ENCODE results near the gene WFDC1.

WFDC1 gene

GRCh38 chr16:84348386-84348888, 53.8 kb downstream of the WFDC1 start:
- DNase-seq (ENCODE audit: extremely low read depth, insufficient read length): no peak
- TF ChIP-seq CTCF (IDR thresholded peaks at IDR 0.05; ENCODE audit: insufficient read depth, low read length, poor library complexity, severe bottlenecking): no peak

GRCh38 chr16:84349862-84350684, 55.4 kb downstream of the WFDC1 start:
- DNase-seq (ENCODE audit: extremely low read depth, insufficient read length): no peak
- TF ChIP-seq CTCF (IDR thresholded peaks at IDR 0.05; ENCODE audit: insufficient read depth, low read length, poor library complexity, severe bottlenecking): no peak
- no peaks in the 10 kb centered on the region; the same call in 1 of the 2 replicates for H3K27me3 ChIP-seq (replicated peaks; ENCODE audit: control insufficient read depth, insufficient read depth, low read length)

More at GRCh38 chr16:84348386-84348888, 53.8 kb downstream of the WFDC1 start:
- Histone ChIP-seq H3K27me3 (replicated peaks; ENCODE audit: control insufficient read depth, insufficient read depth, low read length) (no peaks in the 10 kb centered on the region; the same call in 1 of the 2 replicates), H3K4me3 (replicated peaks; ENCODE audit: low read depth, low read length) (no peak overlapping the region), H3K36me3 (ENCODE audit: control insufficient read depth, insufficient read depth, low read length) (no peaks in the 10 kb centered on the region)

GRCh38 chr16:84350685-84351400, 56.2 kb downstream of the WFDC1 start:
- Histone ChIP-seq H3K4me3 (replicated peaks; ENCODE audit: low read depth, low read length) (no peak overlapping the region), H3K27me3 (replicated peaks; ENCODE audit: control insufficient read depth, insufficient read depth, low read length) (no peaks in the 10 kb centered on the region), H3K36me3 (ENCODE audit: control insufficient read depth, insufficient read depth, low read length) (no peaks in the 10 kb centered on the region)
- no peak for DNase-seq (ENCODE audit: extremely low read depth, insufficient read length)
- no peak for TF ChIP-seq CTCF (IDR thresholded peaks at IDR 0.05; ENCODE audit: insufficient read depth, low read length, poor library complexity, severe bottlenecking)

More at GRCh38 chr16:84349862-84350684, 55.4 kb downstream of the WFDC1 start:
- Histone ChIP-seq H3K4me3 (replicated peaks; ENCODE audit: low read depth, low read length) (no peak overlapping the region), H3K36me3 (ENCODE audit: control insufficient read depth, insufficient read depth, low read length) (no peaks in the 10 kb centered on the region)

- TF ChIP-seq CTCF (IDR thresholded peaks at IDR 0.05; ENCODE audit: insufficient read depth, low read length, poor library complexity, severe bottlenecking): no peak
- Histone ChIP-seq H3K4me3 (replicated peaks; ENCODE audit: low read depth, low read length) (no peak overlapping the region), H3K36me3 (ENCODE audit: control insufficient read depth, insufficient read depth, low read length) (no peaks in the 10 kb centered on the region), H3K27me3 (replicated peaks; ENCODE audit: control insufficient read depth, insufficient read depth, low read length) (no peaks in the 10 kb centered on the region)
- no peak for DNase-seq (ENCODE audit: extremely low read depth, insufficient read length)
Measured at GRCh38 chr16:84351630-84352029, 57.0 kb downstream of the WFDC1 start.

- Histone ChIP-seq H3K36me3 (ENCODE audit: control insufficient read depth, insufficient read depth, low read length) (no peaks in the 10 kb centered on the region), H3K4me3 (replicated peaks; ENCODE audit: low read depth, low read length) (no peak overlapping the region), H3K27me3 (replicated peaks; ENCODE audit: control insufficient read depth, insufficient read depth, low read length) (no peaks in the 10 kb centered on the region)
- DNase-seq (ENCODE audit: extremely low read depth, insufficient read length): no peak
- TF ChIP-seq CTCF (IDR thresholded peaks at IDR 0.05; ENCODE audit: insufficient read depth, low read length, poor library complexity, severe bottlenecking): no peak
Measured at GRCh38 chr16:84354306-84354705, 59.6 kb downstream of the WFDC1 start.

All from GM06990 (cell line).